HG03064 (cell line): Measurements from ENCODE around the gene MYO7A.
"Not testable (repeated sequence)": the region's sequence is repeated elsewhere in the genome, so short reads cannot be mapped to it uniquely, and the experiment has no call there.

ENCODE experiments used
- ATAC-seq: cut with Tn5 transposase; IDR thresholded peaks from one replicate; pipeline ENCODE4 v1.9.1; 2021; ENCODE audit warnings: low read depth; ENCODE audit not compliant: unreplicated experiment

Gene MYO7A

GRCh38 chr11:77092382-77092781, 35.7 kb upstream of the MYO7A start:
- no peak for ATAC-seq

- no peak for ATAC-seq
These were observed 34.8 kb upstream of the MYO7A start for GRCh38 chr11:77093056-77093891.

- ATAC-seq: no peak
These were observed 33.8 kb upstream of the MYO7A start for GRCh38 chr11:77093987-77094840.

- no peak for ATAC-seq
These were observed 33.1 kb upstream of the MYO7A start for GRCh38 chr11:77094841-77095365.

- no peak for ATAC-seq
These were observed 32.2 kb upstream of the MYO7A start for GRCh38 chr11:77095551-77096490.

GRCh38 chr11:77096591-77097019, 31.4 kb upstream of the MYO7A start:
- no peak for ATAC-seq

GRCh38 chr11:77097180-77097579, 30.9 kb upstream of the MYO7A start:
- not testable (repeated sequence) for ATAC-seq

- no peak for ATAC-seq
These were observed 27.6 kb upstream of the MYO7A start for GRCh38 chr11:77100166-77101042.

GRCh38 chr11:77101043-77101537, 27.0 kb upstream of the MYO7A start:
- ATAC-seq: no peak

GRCh38 chr11:77102246-77103210, 25.5 kb upstream of the MYO7A start, which contains the start of gene OMP:
OMP (plus strand) TSS chr11:77102840; CDS start chr11:77102840, 0 bp downstream.
- no peak for ATAC-seq

GRCh38 chr11:77103319-77103718, 24.7 kb upstream of the MYO7A start:
- no peak for ATAC-seq

- no peak for ATAC-seq
These were observed 23.3 kb upstream of the MYO7A start for GRCh38 chr11:77104727-77105126.

- no peak for ATAC-seq
These were observed 21.7 kb upstream of the MYO7A start for GRCh38 chr11:77106321-77106720.

GRCh38 chr11:77106759-77107158, 21.3 kb upstream of the MYO7A start:
- ATAC-seq: no peak

GRCh38 chr11:77107950-77108349, 20.1 kb upstream of the MYO7A start:
- ATAC-seq: no peak

- no peak for ATAC-seq
These were observed 19.6 kb upstream of the MYO7A start for GRCh38 chr11:77108436-77108835.

GRCh38 chr11:77109236-77110019, 18.6 kb upstream of the MYO7A start:
- ATAC-seq: no peak
